ENCODE results near the gene KIF2C. TPM values are rescaled to one million over a fixed set of nuclear protein-coding genes. Genes with fewer than 3 reads are reported as not detected.
A peak's percentile ranks its signal among the peaks of the same experiment; 100 is the strongest.

Gene KIF2C
- total RNA-seq, 4 donors from 2014 or later: 2.5 to 8.3 (median 3.5) TPM

DNA sequence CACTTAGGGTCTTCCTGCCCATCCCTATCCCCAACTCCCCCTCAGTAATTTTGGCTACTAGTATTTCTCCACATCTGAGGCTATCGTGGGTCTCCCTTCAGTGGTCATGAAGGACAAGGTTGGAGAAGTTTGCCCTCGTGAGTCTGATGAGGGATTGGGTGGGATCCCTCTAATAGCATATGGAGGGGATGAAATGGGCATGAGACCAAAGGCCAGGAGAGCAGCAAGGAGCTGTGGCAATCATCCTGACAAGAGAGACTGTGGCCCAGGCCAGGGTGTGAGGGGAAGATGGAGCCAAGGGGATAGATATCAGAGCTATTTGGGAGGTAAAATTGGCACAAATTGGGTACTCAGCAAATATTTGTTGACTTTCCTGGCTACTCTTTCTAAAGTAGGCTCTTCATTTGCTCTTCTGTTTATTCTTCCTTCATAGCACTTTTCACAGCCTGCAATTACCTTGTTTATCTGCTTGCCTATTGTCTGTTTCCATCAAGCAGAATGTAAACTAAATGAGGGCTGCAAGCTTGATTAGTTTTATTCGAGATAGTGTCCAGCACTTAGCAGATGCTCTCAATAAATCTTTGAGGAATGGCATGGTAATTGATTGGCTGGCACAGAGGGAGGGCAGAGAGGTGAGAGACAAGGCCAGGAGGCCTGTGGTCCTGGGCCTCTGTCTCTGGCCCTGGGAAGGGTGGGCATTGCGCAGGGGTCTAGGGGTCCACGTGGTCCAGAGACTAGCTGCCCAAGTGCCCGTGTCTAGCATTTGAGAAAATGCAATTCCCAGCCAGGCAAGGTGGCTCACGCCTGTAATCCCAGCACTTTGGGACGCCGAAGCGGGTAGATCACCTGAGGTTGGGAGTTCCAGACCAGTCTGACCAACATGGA lies 59.1 kb downstream of the KIF2C start:
- H3K27ac ChIP-seq: peak overlapping the region in 3 of 4 donors; percentile 85 to 98 (median 92)
- TF ChIP-seq POLR2A (IDR thresholded peaks at IDR 0.05): no peak
- TF ChIP-seq, protein P1, sequence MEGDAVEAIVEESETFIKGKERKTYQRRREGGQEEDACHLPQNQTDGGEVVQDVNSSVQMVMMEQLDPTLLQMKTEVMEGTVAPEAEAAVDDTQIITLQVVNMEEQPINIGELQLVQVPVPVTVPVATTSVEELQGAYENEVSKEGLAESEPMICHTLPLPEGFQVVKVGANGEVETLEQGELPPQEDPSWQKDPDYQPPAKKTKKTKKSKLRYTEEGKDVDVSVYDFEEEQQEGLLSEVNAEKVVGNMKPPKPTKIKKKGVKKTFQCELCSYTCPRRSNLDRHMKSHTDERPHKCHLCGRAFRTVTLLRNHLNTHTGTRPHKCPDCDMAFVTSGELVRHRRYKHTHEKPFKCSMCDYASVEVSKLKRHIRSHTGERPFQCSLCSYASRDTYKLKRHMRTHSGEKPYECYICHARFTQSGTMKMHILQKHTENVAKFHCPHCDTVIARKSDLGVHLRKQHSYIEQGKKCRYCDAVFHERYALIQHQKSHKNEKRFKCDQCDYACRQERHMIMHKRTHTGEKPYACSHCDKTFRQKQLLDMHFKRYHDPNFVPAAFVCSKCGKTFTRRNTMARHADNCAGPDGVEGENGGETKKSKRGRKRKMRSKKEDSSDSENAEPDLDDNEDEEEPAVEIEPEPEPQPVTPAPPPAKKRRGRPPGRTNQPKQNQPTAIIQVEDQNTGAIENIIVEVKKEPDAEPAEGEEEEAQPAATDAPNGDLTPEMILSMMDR (IDR thresholded peaks at IDR 0.05): no peak
- H3K9me3 ChIP-seq: no peaks in the 10 kb centered on the region
- peaks cover 0 to 9% (median 0%) of the 10 kb centered on the region in 3 donors for H3K36me3 ChIP-seq
- no peak overlapping the region for H3K4me3 ChIP-seq
- H3K27me3 ChIP-seq: no peaks in the 10 kb centered on the region
- H3K4me1 ChIP-seq: peaks cover 0 to 29% (median 8%) of the 10 kb centered on the region in 4 donors
- DNase-seq: peak in 2 of 3 donors; percentile 5 to 51

GRCh38 chr1:44799770-44800584 lies 60.3 kb downstream of the KIF2C start, which contains the start of gene PLK3:
Gene PLK3, plus strand, starts transcription at chr1:44800377. Its CDS starts 87 bp downstream, at chr1:44800464.
- peak within 1 kb of the TSS; percentile 85 to 98 (median 94) for H3K27ac ChIP-seq
- peaks cover 0 to 20% (median 0%) of the 10 kb centered on the region in 3 donors for H3K36me3 ChIP-seq
- TF ChIP-seq POLR2A (IDR thresholded peaks at IDR 0.05): peak; percentile 77 to 95
- TF ChIP-seq, protein P1 (IDR thresholded peaks at IDR 0.05): peak; percentile 78 to 98 (median 92)
- H3K9me3 ChIP-seq: no peaks in the 10 kb centered on the region
- peak within 1 kb of the TSS; percentile 66 to 89 (median 75) for H3K4me3 ChIP-seq
- H3K4me1 ChIP-seq: peaks cover 0 to 29% (median 8%) of the 10 kb centered on the region in 4 donors
- H3K27me3 ChIP-seq: no peaks in the 10 kb centered on the region
- DNase-seq: peak; percentile 99

- TF ChIP-seq POLR2A (IDR thresholded peaks at IDR 0.05): no peak
- TF ChIP-seq, protein P1 (IDR thresholded peaks at IDR 0.05): no peak
- Histone ChIP-seq H3K9me3 (no peaks in the 10 kb centered on the region), H3K36me3 (peaks cover 0 to 34% (median 0%) of the 10 kb centered on the region in 3 donors), H3K27ac (peak overlapping the region; percentile 43 to 98 (median 74)), H3K4me1 (peaks cover 4 to 38% (median 14%) of the 10 kb centered on the region in 4 donors), H3K4me3 (peak overlapping the region; percentile 66 to 89 (median 75)), H3K27me3 (no peaks in the 10 kb centered on the region)
- DNase-seq: peak in 2 of 3 donors; percentile 48 to 66
Observed at GRCh38 chr1:44801491-44802305, 62.1 kb downstream of the KIF2C start.

- Histone ChIP-seq H3K4me3 (peak overlapping the region; percentile 66 to 89 (median 75)), H3K27me3 (no peaks in the 10 kb centered on the region), H3K9me3 (no peaks in the 10 kb centered on the region), H3K36me3 (peaks cover 0 to 34% (median 0%) of the 10 kb centered on the region in 3 donors), H3K27ac (peak overlapping the region; percentile 43 to 98 (median 74)), H3K4me1 (peaks cover 12 to 46% (median 22%) of the 10 kb centered on the region in 4 donors)
- no peak for TF ChIP-seq POLR2A (IDR thresholded peaks at IDR 0.05)
- TF ChIP-seq, protein P1 (IDR thresholded peaks at IDR 0.05): no peak
- peak; percentile 49 to 55 (median 53) for DNase-seq
Observed at GRCh38 chr1:44802306-44803061, 62.8 kb downstream of the KIF2C start.
